SK-N-SH (cell line): Measurements from ENCODE around the gene HHLA2. TPM values are rescaled to one million over a fixed set of nuclear protein-coding genes. Genes with fewer than 3 reads are reported as not detected.

Experiments used
- CTCF ChIA-PET: fragments of 300-600, 350-600 bp; formaldehyde crosslinking; extraction: SDS; loops from one replicate; lab custom pipeline; 2021; lab: Yijun Ruan, JAX
- POLR2A ChIA-PET: fragments of 350-600 bp; sonication (Branson Sonifier 250); formaldehyde crosslinking; extraction: SDS; loops from one replicate; lab custom pipeline; 2020; ENCODE audit warnings: antibody characterized with exemption, inconsistent platforms; lab: Yijun Ruan, JAX
- DNase-seq: peaks from one replicate; pipeline ENCODE4 v3.0.0; 2012
- H2AFZ ChIP-seq: fragments of 200-600 bp; sonication (generic); 2 replicates; pipeline ENCODE4 v1.8.1; 2016; ENCODE audit warnings: antibody characterized with exemption, mild to moderate bottlenecking, low read depth
- H3F3A ChIP-seq: fragments of 200-600 bp; sonication (generic); replicated peaks from 2 replicates; pipeline ENCODE3; 2016; ENCODE audit warnings: antibody characterized with exemption, mild to moderate bottlenecking; ENCODE audit not compliant: insufficient read depth
- H3K27ac ChIP-seq, 2 experiments: fragments of 200-500 bp in 1 of 2; fragments of 200-600 bp in 1 of 2; sonication (Bioruptor generic) in 1 of 2; sonication (generic), shearing (Covaris generic) in 1 of 2; 2 replicates each; pipeline versions ENCODE4 v1.5.1 to v1.6.1; 2014 to 2016; ENCODE audit warnings: low read depth in 2 of 2, inconsistent platforms in 1 of 2, low read length in 1 of 2, mild to moderate bottlenecking in 1 of 2, mixed read lengths in 1 of 2
- H3K27me3 ChIP-seq: fragments of 200-600 bp; sonication (generic), shearing (Covaris generic); 2 replicates; pipeline ENCODE4 v1.6.1; 2016; ENCODE audit warnings: mixed run types; ENCODE audit not compliant: insufficient read depth
- H3K36me3 ChIP-seq, 2 experiments: fragments of 200-500 bp in 1 of 2; fragments of 200-600 bp in 1 of 2; sonication (Bioruptor generic) in 1 of 2; sonication (generic) in 1 of 2; replicated peaks in 1 of 2; 2 replicates each; pipeline versions ENCODE3 to v1.5.1; 2014 to 2016; ENCODE audit warnings: low read length in 1 of 2, mild to moderate bottlenecking in 1 of 2; ENCODE audit not compliant: insufficient read depth in 2 of 2, control insufficient read depth in 1 of 2
- H3K4me1 ChIP-seq, 2 experiments: fragments of 200-500 bp in 1 of 2; fragments of 200-600 bp in 1 of 2; sonication (Bioruptor generic) in 1 of 2; sonication (generic), shearing (Covaris generic) in 1 of 2; 2 replicates each; pipeline versions ENCODE4 v1.5.1 to v1.6.1; 2014 to 2016; ENCODE audit warnings: low read depth in 1 of 2, low read length in 1 of 2, mixed run types in 1 of 2; ENCODE audit not compliant: insufficient read depth in 2 of 2, control insufficient read depth in 1 of 2
- H3K4me2 ChIP-seq: fragments of 200-600 bp; sonication (generic), shearing (Covaris generic); 2 replicates; pipeline ENCODE4 v1.6.1; 2017; ENCODE audit warnings: mixed run types
- H3K4me3 ChIP-seq, 2 experiments: fragments of 200-500 bp in 1 of 2; fragments of 200-600 bp in 1 of 2; sonication (Bioruptor generic) in 1 of 2; sonication (generic), shearing (Covaris generic) in 1 of 2; 2 replicates each; pipeline versions ENCODE4 v1.5.1 to v1.8.1; 2014 to 2016; ENCODE audit warnings: low read depth in 2 of 2, inconsistent platforms in 1 of 2, low read length in 1 of 2, mild to moderate bottlenecking in 1 of 2, mixed read lengths in 1 of 2, moderate library complexity in 1 of 2
- H3K79me2 ChIP-seq: fragments of 200-600 bp; sonication (generic); 2 replicates; pipeline ENCODE4 v1.8.1; 2017; ENCODE audit warnings: mild to moderate bottlenecking; ENCODE audit not compliant: insufficient read depth
- H3K9ac ChIP-seq: fragments of 200-600 bp; sonication (generic); 2 replicates; pipeline ENCODE4 v1.6.1; 2017; ENCODE audit warnings: mixed run types
- H3K9me2 ChIP-seq: fragments of 200-600 bp; sonication (generic); 2 replicates; pipeline ENCODE4 v1.6.1; 2017; ENCODE audit warnings: mixed run types
- H3K9me3 ChIP-seq: fragments of 200-600 bp; sonication (generic); 2 replicates; pipeline ENCODE4 v1.6.1; 2017; ENCODE audit warnings: mixed run types, mild to moderate bottlenecking, moderate library complexity
- H4K20me1 ChIP-seq: fragments of 200-600 bp; sonication (generic); 2 replicates; pipeline ENCODE4 v1.6.1; 2017; ENCODE audit warnings: mild to moderate bottlenecking, mixed run types; ENCODE audit not compliant: insufficient read depth
- ELF1 ChIP-seq: IDR thresholded peaks from 2 replicates; pipeline ENCODE4 v1.4.0; 2012
- EZH2phosphoT487 ChIP-seq: fragments of 200-600 bp; sonication (generic); IDR thresholded peaks from 2 replicates; pipeline ENCODE4 v1.6.1; 2017; ENCODE audit warnings: low read depth, mixed run types, mild to moderate bottlenecking, antibody characterized with exemption, moderate library complexity, borderline replicate concordance
- FOSL2 ChIP-seq: IDR thresholded peaks from 2 replicates; pipeline ENCODE4 v1.4.0; 2012; ENCODE audit warnings: low read depth, mild to moderate bottlenecking, moderate library complexity, borderline replicate concordance
- GABPA ChIP-seq: IDR thresholded peaks from 2 replicates; pipeline ENCODE4 v1.4.0; 2012; ENCODE audit warnings: low read depth, mild to moderate bottlenecking
- MEF2A ChIP-seq: IDR thresholded peaks from 2 replicates; pipeline ENCODE4 v1.4.0; 2012; ENCODE audit warnings: low read depth, borderline replicate concordance
- MXI1 ChIP-seq: IDR thresholded peaks from 2 replicates; pipeline ENCODE4 v1.6.1; 2012; ENCODE audit warnings: mild to moderate bottlenecking, low read depth, low read length, improper control_type of control experiment
- NFIC ChIP-seq: IDR thresholded peaks from 2 replicates; pipeline ENCODE4 v1.4.0; 2012; ENCODE audit warnings: borderline replicate concordance
- NRF1 ChIP-seq: IDR thresholded peaks from 2 replicates; pipeline ENCODE4 v1.6.1; 2012; ENCODE audit warnings: low read depth, mild to moderate bottlenecking, low read length
- POLR2AphosphoS5 ChIP-seq: IDR thresholded peaks from 2 replicates; pipeline ENCODE4 v1.6.1; 2012; ENCODE audit warnings: low read depth, low read length
- RCOR1 ChIP-seq: fragments of 150-350 bp; IDR thresholded peaks from 2 replicates; pipeline ENCODE4 v1.6.1; 2017; ENCODE audit warnings: antibody characterized with exemption, low read length
- RFX5 ChIP-seq: IDR thresholded peaks from 2 replicates; pipeline ENCODE4 v1.6.1; 2012; ENCODE audit warnings: mild to moderate bottlenecking, improper control_type of control experiment, low read length
- RXRA ChIP-seq: IDR thresholded peaks from 2 replicates; pipeline ENCODE4 v1.4.0; 2012; ENCODE audit warnings: low read depth, mild to moderate bottlenecking, borderline replicate concordance
- SIN3A ChIP-seq: IDR thresholded peaks from 2 replicates; pipeline ENCODE4 v1.6.1; 2012; ENCODE audit warnings: low read depth, mild to moderate bottlenecking, low read length, moderate library complexity, borderline replicate concordance
- SMC3 ChIP-seq: IDR thresholded peaks from 2 replicates; pipeline ENCODE4 v1.6.1; 2012; ENCODE audit warnings: low read depth, low read length, improper control_type of control experiment
- WGBS: methylation state at CpG from one replicate; pipeline ENCODE4 v1.1.6; 2017; ENCODE audit warnings: low lambda C conversion rate; 5-methylcytosine and 5-hydroxymethylcytosine counted together
- polyA plus RNA-seq, 3 experiments: library from polyadenylated mRNA; depleted of rRNA; stranded (reverse); fragments of >200 nt; gene quantifications; 2 replicates each; pipeline ENCODE4 v1.2.3, GENCODE V29; 2012
- TF ChIP-seq, protein P1 (sequence below): fragments of 150-350 bp; IDR thresholded peaks from 2 replicates; pipeline ENCODE4 v1.6.1; 2016; ENCODE audit warnings: mild to moderate bottlenecking, low read depth, low read length
- TF ChIP-seq, protein P2 (sequence below): fragments of 200-600 bp; sonication (generic); IDR thresholded peaks from 2 replicates; pipeline ENCODE4 v1.6.1; 2017; ENCODE audit warnings: antibody characterized with exemption, mild to moderate bottlenecking, moderate library complexity
- TF ChIP-seq, protein P3 (sequence below): fragments of 150-350 bp; IDR thresholded peaks from 2 replicates; pipeline ENCODE4 v1.6.1; 2017; ENCODE audit warnings: antibody characterized with exemption, low read length, low read depth, borderline replicate concordance
- TF ChIP-seq, protein P4 (sequence below): IDR thresholded peaks from 2 replicates; pipeline ENCODE4 v1.6.1; 2012; ENCODE audit warnings: mild to moderate bottlenecking, low read depth, low read length, moderate library complexity
- TF ChIP-seq, protein P5 (sequence below): IDR thresholded peaks from 2 replicates; pipeline ENCODE4; 2012

The HHLA2 gene
- polyA plus RNA-seq, 1 of the 3 experiments (the other 2 are of a cell fraction): not detected

DNA sequence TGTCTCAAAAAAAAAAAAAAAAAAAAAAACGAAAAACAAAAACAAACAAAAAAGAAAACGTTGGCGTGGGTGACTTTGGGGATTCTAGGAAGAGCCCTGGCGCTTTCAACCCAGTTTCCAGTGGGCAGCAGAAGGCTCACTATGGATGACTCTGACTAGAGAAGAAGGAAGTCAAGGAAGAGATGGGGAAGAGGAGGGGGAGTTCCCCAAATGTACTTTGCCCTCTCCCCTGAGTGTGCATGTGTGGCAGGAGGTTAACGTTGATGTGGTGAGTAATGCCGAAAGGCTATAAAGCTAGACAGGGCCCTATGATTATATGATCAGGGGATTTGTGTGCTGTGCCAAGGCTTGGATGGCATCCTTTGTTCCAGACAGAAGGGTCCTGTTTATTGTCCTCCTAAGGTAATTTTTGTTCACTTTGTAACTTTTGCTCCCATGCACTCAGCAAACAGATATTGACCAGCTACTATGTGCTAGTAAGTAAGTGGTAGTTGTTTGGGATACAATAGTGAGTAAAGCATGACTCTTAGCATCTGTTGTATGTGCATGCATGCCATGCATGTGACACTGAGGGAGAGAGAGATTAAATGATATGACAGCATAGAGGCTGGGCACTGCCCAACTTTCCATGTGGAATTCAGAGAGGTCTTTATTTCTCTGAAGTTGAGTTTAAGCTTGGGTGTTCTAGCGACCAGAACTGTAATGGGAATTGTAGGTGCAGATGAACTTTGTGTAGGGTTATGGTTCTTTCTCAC lies 750 bp upstream of the HHLA2 start:
- no peaks in the 10 kb centered on the region for H3K9me3 ChIP-seq
- H3K9ac ChIP-seq: no peak overlapping the region
- H2AFZ ChIP-seq: no peak overlapping the region
- no peak for DNase-seq
- POLR2A ChIA-PET: no interaction called here
- no peaks in the 10 kb centered on the region for H3F3A ChIP-seq
- H3K9me2 ChIP-seq: no peaks in the 10 kb centered on the region
- no peaks in the 10 kb centered on the region for H4K20me1 ChIP-seq
- TF ChIP-seq MEF2A (no peak), POLR2AphosphoS5 (no peak), FOSL2 (no peak)
- H3K4me3 ChIP-seq: no peak overlapping the region; a peak in 1 of 4 replicates
- H3K4me2 ChIP-seq: no peak overlapping the region
- H3K79me2 ChIP-seq: no peaks in the 10 kb centered on the region
- no peaks in the 10 kb centered on the region for H3K4me1 ChIP-seq
- H3K27ac ChIP-seq: no peak overlapping the region
- 67% methylated on average over 7 of the region's 7 CpGs for WGBS
- no peaks in the 10 kb centered on the region for H3K36me3 ChIP-seq
- CTCF ChIA-PET: no interaction called here
- H3K27me3 ChIP-seq: no peaks in the 10 kb centered on the region

DNA sequence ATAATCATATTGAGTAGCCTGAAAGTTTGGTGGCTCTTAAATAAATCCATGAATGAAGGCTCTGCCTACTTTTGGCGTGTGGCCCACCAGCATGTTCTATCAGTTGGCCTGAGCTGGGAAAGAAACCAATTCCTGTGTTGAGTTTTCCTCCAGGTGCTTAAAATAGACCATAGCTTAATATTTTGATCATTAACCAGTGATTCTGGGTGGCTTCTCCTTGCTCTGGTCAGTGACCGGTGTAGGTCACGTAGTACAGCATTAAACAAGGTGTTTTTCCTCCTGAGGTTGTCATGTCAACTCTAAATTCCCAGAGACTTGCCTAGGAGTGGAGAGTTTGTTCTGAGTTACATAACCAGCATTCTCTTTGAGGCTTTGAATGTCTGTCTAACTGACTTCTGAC lies 1.3 kb downstream of the HHLA2 start:
- POLR2A ChIA-PET: no interaction called here
- no peak for DNase-seq
- TF ChIP-seq NFIC (no peak), RXRA (no peak), NRF1 (no peak), RFX5 (no peak), MXI1 (no peak), ELF1 (no peak), GABPA (no peak), SMC3 (no peak), SIN3A (no peak), RCOR1 (no peak), EZH2phosphoT487 (no peak), POLR2AphosphoS5 (no peak)
- TF ChIP-seq, protein P1, sequence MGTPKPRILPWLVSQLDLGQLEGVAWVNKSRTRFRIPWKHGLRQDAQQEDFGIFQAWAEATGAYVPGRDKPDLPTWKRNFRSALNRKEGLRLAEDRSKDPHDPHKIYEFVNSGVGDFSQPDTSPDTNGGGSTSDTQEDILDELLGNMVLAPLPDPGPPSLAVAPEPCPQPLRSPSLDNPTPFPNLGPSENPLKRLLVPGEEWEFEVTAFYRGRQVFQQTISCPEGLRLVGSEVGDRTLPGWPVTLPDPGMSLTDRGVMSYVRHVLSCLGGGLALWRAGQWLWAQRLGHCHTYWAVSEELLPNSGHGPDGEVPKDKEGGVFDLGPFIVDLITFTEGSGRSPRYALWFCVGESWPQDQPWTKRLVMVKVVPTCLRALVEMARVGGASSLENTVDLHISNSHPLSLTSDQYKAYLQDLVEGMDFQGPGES: no peak
- TF ChIP-seq, protein P2, sequence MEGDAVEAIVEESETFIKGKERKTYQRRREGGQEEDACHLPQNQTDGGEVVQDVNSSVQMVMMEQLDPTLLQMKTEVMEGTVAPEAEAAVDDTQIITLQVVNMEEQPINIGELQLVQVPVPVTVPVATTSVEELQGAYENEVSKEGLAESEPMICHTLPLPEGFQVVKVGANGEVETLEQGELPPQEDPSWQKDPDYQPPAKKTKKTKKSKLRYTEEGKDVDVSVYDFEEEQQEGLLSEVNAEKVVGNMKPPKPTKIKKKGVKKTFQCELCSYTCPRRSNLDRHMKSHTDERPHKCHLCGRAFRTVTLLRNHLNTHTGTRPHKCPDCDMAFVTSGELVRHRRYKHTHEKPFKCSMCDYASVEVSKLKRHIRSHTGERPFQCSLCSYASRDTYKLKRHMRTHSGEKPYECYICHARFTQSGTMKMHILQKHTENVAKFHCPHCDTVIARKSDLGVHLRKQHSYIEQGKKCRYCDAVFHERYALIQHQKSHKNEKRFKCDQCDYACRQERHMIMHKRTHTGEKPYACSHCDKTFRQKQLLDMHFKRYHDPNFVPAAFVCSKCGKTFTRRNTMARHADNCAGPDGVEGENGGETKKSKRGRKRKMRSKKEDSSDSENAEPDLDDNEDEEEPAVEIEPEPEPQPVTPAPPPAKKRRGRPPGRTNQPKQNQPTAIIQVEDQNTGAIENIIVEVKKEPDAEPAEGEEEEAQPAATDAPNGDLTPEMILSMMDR: no peak
- TF ChIP-seq, protein P3, sequence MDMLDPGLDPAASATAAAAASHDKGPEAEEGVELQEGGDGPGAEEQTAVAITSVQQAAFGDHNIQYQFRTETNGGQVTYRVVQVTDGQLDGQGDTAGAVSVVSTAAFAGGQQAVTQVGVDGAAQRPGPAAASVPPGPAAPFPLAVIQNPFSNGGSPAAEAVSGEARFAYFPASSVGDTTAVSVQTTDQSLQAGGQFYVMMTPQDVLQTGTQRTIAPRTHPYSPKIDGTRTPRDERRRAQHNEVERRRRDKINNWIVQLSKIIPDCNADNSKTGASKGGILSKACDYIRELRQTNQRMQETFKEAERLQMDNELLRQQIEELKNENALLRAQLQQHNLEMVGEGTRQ: no peak
- TF ChIP-seq, protein P4, sequence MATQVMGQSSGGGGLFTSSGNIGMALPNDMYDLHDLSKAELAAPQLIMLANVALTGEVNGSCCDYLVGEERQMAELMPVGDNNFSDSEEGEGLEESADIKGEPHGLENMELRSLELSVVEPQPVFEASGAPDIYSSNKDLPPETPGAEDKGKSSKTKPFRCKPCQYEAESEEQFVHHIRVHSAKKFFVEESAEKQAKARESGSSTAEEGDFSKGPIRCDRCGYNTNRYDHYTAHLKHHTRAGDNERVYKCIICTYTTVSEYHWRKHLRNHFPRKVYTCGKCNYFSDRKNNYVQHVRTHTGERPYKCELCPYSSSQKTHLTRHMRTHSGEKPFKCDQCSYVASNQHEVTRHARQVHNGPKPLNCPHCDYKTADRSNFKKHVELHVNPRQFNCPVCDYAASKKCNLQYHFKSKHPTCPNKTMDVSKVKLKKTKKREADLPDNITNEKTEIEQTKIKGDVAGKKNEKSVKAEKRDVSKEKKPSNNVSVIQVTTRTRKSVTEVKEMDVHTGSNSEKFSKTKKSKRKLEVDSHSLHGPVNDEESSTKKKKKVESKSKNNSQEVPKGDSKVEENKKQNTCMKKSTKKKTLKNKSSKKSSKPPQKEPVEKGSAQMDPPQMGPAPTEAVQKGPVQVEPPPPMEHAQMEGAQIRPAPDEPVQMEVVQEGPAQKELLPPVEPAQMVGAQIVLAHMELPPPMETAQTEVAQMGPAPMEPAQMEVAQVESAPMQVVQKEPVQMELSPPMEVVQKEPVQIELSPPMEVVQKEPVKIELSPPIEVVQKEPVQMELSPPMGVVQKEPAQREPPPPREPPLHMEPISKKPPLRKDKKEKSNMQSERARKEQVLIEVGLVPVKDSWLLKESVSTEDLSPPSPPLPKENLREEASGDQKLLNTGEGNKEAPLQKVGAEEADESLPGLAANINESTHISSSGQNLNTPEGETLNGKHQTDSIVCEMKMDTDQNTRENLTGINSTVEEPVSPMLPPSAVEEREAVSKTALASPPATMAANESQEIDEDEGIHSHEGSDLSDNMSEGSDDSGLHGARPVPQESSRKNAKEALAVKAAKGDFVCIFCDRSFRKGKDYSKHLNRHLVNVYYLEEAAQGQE: no peak
- TF ChIP-seq, protein P5, sequence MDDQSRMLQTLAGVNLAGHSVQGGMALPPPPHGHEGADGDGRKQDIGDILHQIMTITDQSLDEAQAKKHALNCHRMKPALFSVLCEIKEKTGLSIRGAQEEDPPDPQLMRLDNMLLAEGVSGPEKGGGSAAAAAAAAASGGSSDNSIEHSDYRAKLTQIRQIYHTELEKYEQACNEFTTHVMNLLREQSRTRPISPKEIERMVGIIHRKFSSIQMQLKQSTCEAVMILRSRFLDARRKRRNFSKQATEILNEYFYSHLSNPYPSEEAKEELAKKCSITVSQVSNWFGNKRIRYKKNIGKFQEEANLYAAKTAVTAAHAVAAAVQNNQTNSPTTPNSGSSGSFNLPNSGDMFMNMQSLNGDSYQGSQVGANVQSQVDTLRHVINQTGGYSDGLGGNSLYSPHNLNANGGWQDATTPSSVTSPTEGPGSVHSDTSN: no peak

More for the DNA sequence above, 1.3 kb downstream of the HHLA2 start:
- Histone ChIP-seq H3K4me2 (no peak overlapping the region), H3K27me3 (no peaks in the 10 kb centered on the region), H3K9me2 (no peaks in the 10 kb centered on the region), H3K79me2 (no peaks in the 10 kb centered on the region), H3K9me3 (no peaks in the 10 kb centered on the region), H2AFZ (no peak overlapping the region), H3K9ac (no peak overlapping the region), H3K4me3 (no peak overlapping the region), H3K36me3 (no peaks in the 10 kb centered on the region), H3K27ac (no peak overlapping the region), H3F3A (no peaks in the 10 kb centered on the region), H4K20me1 (no peaks in the 10 kb centered on the region), H3K4me1 (no peaks in the 10 kb centered on the region)
- CTCF ChIA-PET: interaction anchor here (2.2 kb wide), 1 partner anchor 180 kb away, joined by 4 read pairs; no protein-coding TSS in a partner anchor
- WGBS: 84% methylated on average over 3 of the region's 3 CpGs
